Esophagus squamous epithelium (tissue), 5 donors: ENCODE results near the gene DAB1. TPM values are rescaled to one million over a fixed set of nuclear protein-coding genes. Genes with fewer than 3 reads are reported as not detected.

Source experiments
- DNase-seq: peaks from one replicate; lab custom pipeline; 2025; lab: John Stamatoyannopoulos, UW
- H3K27ac ChIP-seq, 4 donors: fragments of 200-600 bp; sonication (generic); one replicate each; pipeline ENCODE4 v1.5.1; 2016 to 2019; ENCODE audit warnings: mild to moderate bottlenecking in 1 of 4
- H3K27me3 ChIP-seq, 4 donors: fragments of 200-600 bp; sonication (generic); 1 replicate in 3 of 4; 2 replicates in 1 of 4; pipeline versions ENCODE4 v1.5.1 to v1.6.0; 2017 to 2021; ENCODE audit warnings: antibody characterized with exemption in 1 of 4
- H3K36me3 ChIP-seq, 3 donors: fragments of 200-600 bp; sonication (generic); one replicate each; pipeline ENCODE4 v1.5.1; 2016 to 2019
- H3K4me1 ChIP-seq, 3 donors: fragments of 200-600 bp; sonication (generic); one replicate each; pipeline ENCODE4 v1.5.1; 2017 to 2019
- H3K4me3 ChIP-seq, 4 donors: fragments of 200-600 bp; sonication (generic); 1 replicate in 3 of 4; 2 replicates in 1 of 4; pipeline ENCODE4 v1.5.1; 2016 to 2019; ENCODE audit warnings: mild to moderate bottlenecking in 2 of 4, moderate library complexity in 1 of 4
- H3K9me3 ChIP-seq, 3 donors: fragments of 200-600 bp; sonication (generic); one replicate each; pipeline ENCODE4 v1.5.1; 2016 to 2019
- POLR2A ChIP-seq, 4 donors: fragments of 450-650 bp; IDR thresholded peaks; one replicate each; pipeline ENCODE4 v1.6.1; 2017; ENCODE audit warnings: antibody characterized with exemption in 4 of 4, mild to moderate bottlenecking in 4 of 4, moderate library complexity in 3 of 4
- WGBS, 2 donors: methylation state at CpG; one replicate each; pipeline ENCODE4 v1.1.5; 2018; 5-methylcytosine and 5-hydroxymethylcytosine counted together
- intact Hi-C: fragments of 100-400 bp; cut with DNase I; formaldehyde crosslinking; loops from one replicate; pipeline ENCODE4 v1.15.0; 2022
- total RNA-seq, 4 donors: library from RNA; depleted of rRNA; stranded (reverse); fragments of >200 nt; gene quantifications; one replicate each; pipeline ENCODE4 v1.1.0, GENCODE V29; 2016
- TF ChIP-seq, protein P1 (sequence below), 6 experiments: fragments of 450-650 bp in 4 of 6; fragments of 200-600 bp in 2 of 6; sonication (generic) in 2 of 6; IDR thresholded peaks; one replicate each; pipeline ENCODE4 v1.5.1; 2016 to 2019; ENCODE audit warnings: antibody characterized with exemption in 6 of 6, mild to moderate bottlenecking in 4 of 6, moderate library complexity in 4 of 6
- donor health status: DM: yes; HTN: yes; CAD: no.

The DAB1 gene
- total RNA-seq, 4 donors from 2014 or later: under 0.01 TPM; not detected in 3

DNA sequence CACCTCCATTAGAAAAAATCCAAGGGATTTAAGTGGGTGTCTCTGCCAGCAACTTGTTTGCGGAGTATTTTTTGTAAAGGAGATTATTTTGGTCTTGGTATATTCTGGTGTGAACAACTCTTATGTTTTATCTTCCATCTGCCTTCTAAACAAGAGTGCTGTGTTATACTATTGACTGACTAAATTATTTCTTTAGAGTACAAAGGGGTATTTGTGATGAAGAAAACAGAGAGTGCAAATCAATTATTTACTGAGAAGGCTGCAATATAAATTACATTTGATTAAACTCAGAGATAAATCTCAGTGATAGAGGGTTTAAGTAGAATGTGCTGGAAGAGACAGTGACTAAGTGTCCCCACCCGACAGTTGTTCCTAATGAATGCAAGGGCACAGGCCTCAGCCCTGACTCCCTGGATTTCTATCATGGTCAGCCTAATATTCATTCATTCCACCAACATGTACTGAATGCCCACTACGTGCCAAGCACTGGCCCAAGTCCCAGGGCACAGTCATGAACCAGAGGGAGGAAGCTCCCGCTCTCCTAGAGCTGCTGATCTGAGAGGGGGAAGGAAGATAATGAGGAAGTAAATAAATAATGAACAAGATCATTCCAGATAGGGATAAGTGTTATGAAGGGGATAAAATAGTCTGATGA, 261.1 kb downstream of the DAB1 start:
- no peak for DNase-seq
- Histone ChIP-seq H3K4me3 (no peak overlapping the region), H3K27ac (no peak overlapping the region), H3K4me1 (no peaks in the 10 kb centered on the region), H3K9me3 (no peaks in the 10 kb centered on the region), H3K27me3 (no peaks in the 10 kb centered on the region), H3K36me3 (no peaks in the 10 kb centered on the region)
- TF ChIP-seq, protein P1, sequence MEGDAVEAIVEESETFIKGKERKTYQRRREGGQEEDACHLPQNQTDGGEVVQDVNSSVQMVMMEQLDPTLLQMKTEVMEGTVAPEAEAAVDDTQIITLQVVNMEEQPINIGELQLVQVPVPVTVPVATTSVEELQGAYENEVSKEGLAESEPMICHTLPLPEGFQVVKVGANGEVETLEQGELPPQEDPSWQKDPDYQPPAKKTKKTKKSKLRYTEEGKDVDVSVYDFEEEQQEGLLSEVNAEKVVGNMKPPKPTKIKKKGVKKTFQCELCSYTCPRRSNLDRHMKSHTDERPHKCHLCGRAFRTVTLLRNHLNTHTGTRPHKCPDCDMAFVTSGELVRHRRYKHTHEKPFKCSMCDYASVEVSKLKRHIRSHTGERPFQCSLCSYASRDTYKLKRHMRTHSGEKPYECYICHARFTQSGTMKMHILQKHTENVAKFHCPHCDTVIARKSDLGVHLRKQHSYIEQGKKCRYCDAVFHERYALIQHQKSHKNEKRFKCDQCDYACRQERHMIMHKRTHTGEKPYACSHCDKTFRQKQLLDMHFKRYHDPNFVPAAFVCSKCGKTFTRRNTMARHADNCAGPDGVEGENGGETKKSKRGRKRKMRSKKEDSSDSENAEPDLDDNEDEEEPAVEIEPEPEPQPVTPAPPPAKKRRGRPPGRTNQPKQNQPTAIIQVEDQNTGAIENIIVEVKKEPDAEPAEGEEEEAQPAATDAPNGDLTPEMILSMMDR (IDR thresholded peaks at IDR 0.05): no peak
- TF ChIP-seq POLR2A (IDR thresholded peaks at IDR 0.05): no peak
- WGBS, 2 donors: 50 to 76% methylated on average over 4 of the region's 4 CpGs
- intact Hi-C loops: no loop called here

DNA sequence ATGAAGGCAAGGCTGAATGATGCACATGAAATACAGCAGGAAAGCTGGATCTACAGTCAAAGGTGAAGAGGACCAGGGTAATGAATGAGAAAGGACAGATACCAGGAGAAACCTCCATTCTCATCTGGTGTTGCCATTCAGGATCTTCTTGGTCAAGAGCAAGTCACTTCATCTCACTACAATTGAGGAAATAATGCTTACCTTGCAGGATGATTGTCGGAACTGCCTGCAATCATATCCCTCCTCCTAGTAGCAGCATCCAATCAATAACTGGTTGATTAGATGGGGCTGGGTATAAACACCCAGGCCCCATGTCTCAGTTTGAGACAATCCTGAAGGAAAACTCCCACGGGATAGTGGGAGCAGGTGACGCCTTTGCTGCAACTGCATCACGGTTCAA, 263.3 kb downstream of the DAB1 start:
- intact Hi-C loops: no loop called here
- Histone ChIP-seq H3K4me3 (no peak overlapping the region), H3K9me3 (no peaks in the 10 kb centered on the region), H3K4me1 (no peaks in the 10 kb centered on the region), H3K27ac (no peak overlapping the region), H3K27me3 (peaks cover 0 to 10% (median 0%) of the 10 kb centered on the region in 4 donors), H3K36me3 (no peaks in the 10 kb centered on the region)
- WGBS, 2 donors: 83 to 87% methylated on average over 4 of the region's 4 CpGs
- TF ChIP-seq POLR2A (IDR thresholded peaks at IDR 0.05): no peak
- TF ChIP-seq, protein P1 (IDR thresholded peaks at IDR 0.05): no peak
- no peak for DNase-seq

DNA sequence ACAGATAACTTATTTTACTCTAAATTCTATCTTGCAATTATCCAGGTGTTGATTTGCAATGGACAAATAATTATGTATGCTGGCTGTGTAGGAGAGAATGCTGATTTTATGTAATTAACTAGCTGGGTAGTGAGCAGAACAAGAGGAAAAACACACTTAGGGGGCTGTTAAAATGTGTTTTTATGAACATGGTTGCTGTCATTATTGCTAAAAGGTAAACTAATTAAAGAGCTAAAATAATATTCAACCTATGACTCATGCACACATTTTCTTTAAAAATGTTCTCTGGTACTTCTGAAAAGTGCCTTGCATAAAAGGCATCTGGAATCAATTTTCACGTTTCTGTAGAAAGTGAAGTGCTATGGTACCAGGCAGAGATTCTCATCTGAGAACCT, 265.3 kb downstream of the DAB1 start:
- no peak overlapping the region for H3K27ac ChIP-seq
- 41 to 47% methylated on average over 1 of the region's 1 CpG for WGBS, 2 donors
- H3K4me1 ChIP-seq: no peaks in the 10 kb centered on the region
- no peaks in the 10 kb centered on the region for H3K9me3 ChIP-seq
- no peak overlapping the region for H3K4me3 ChIP-seq
- intact Hi-C loops: no loop called here
- DNase-seq: no peak
- H3K36me3 ChIP-seq: no peaks in the 10 kb centered on the region
- peaks cover 0 to 10% (median 0%) of the 10 kb centered on the region in 4 donors for H3K27me3 ChIP-seq
- TF ChIP-seq, protein P1 (IDR thresholded peaks at IDR 0.05): no peak

DNA sequence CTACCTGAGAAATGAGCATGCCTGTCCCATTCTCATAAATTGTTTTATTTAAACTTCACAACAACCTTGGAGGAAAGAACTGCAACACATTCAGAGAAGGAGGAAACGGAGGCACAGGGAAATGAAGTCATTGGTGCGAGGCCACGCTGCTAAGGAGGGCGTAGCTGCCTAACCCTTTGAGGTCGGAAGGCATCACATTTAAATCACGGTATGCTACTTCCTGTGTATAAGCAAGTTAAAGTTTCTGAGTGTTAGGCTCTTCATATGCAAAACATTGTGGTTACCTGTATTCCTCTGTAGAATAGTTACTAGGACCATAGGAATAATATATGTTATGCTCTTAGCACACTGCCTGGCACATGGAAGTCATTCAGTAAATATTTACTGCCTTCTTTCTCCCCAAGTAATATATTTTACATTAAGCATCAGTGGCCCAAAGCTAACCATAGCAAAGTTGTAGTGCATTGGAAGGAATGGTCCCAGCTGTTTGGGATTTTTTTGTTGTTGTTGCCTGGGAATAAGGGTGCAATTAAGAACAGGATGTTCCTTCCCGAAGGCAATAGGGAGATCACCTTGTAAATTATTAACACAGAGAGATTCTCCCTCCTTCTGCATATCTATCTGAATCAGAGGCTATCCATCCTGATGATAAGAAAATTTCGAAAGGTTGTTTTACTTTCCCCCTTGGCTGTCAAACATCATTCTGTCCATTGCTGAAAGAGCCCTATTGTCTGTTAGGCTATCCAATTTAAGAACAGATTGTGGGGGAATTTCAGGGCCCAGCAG, 265.8 kb downstream of the DAB1 start:
- Histone ChIP-seq H3K9me3 (no peaks in the 10 kb centered on the region), H3K27ac (no peak overlapping the region), H3K27me3 (peaks cover 0 to 10% (median 0%) of the 10 kb centered on the region in 4 donors), H3K4me1 (no peaks in the 10 kb centered on the region), H3K36me3 (no peaks in the 10 kb centered on the region), H3K4me3 (no peak overlapping the region)
- intact Hi-C loops: no loop called here
- 57 to 73% methylated on average over 8 of the region's 8 CpGs for WGBS, 2 donors
- TF ChIP-seq POLR2A (IDR thresholded peaks at IDR 0.05): no peak
- TF ChIP-seq, protein P1 (IDR thresholded peaks at IDR 0.05): no peak
- no peak for DNase-seq

DNA sequence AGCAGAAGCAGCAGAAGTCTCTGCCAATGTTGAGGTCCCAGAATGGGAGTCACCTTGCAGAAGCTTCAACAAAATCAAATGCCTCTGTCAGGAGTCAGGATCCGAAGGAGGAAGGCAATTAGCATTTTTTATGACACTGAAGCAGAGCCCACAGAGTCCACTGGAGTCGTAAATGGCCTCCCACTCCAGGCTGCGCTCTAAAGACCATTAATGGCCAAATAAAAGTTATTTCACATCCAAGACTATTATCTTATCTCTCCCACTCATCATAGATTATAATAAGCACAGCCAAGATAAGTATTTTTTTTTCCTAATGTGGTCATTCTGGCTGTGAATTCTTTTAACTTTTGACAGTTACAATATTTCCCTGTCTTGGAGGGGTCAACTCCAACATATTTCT, 267.0 kb downstream of the DAB1 start:
- DNase-seq: no peak
- no peaks in the 10 kb centered on the region for H3K4me1 ChIP-seq
- H3K9me3 ChIP-seq: no peaks in the 10 kb centered on the region
- no peak overlapping the region for H3K27ac ChIP-seq
- H3K4me3 ChIP-seq: no peak overlapping the region
- peaks cover 0 to 10% (median 0%) of the 10 kb centered on the region in 4 donors for H3K27me3 ChIP-seq
- TF ChIP-seq POLR2A (IDR thresholded peaks at IDR 0.05): no peak
- TF ChIP-seq, protein P1 (IDR thresholded peaks at IDR 0.05): no peak
- no peaks in the 10 kb centered on the region for H3K36me3 ChIP-seq
- WGBS, 2 donors: 74 to 75% methylated on average over 3 of the region's 3 CpGs
- intact Hi-C loops: no loop called here
